Smooth muscle cell of the brain vasculature (primary cell): ENCODE data around the gene VSTM1.
"Not testable (repeated sequence)": the region's sequence is repeated elsewhere in the genome, so short reads cannot be mapped to it uniquely, and the experiment has no call there.

Experiments
- DNase-seq: peaks from one replicate; pipeline ENCODE4 v3.0.0-alpha.2; 2012; ENCODE audit warnings: low read depth, low spot score

The VSTM1 gene, protein sequence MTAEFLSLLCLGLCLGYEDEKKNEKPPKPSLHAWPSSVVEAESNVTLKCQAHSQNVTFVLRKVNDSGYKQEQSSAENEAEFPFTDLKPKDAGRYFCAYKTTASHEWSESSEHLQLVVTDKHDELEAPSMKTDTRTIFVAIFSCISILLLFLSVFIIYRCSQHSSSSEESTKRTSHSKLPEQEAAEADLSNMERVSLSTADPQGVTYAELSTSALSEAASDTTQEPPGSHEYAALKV

DNA sequence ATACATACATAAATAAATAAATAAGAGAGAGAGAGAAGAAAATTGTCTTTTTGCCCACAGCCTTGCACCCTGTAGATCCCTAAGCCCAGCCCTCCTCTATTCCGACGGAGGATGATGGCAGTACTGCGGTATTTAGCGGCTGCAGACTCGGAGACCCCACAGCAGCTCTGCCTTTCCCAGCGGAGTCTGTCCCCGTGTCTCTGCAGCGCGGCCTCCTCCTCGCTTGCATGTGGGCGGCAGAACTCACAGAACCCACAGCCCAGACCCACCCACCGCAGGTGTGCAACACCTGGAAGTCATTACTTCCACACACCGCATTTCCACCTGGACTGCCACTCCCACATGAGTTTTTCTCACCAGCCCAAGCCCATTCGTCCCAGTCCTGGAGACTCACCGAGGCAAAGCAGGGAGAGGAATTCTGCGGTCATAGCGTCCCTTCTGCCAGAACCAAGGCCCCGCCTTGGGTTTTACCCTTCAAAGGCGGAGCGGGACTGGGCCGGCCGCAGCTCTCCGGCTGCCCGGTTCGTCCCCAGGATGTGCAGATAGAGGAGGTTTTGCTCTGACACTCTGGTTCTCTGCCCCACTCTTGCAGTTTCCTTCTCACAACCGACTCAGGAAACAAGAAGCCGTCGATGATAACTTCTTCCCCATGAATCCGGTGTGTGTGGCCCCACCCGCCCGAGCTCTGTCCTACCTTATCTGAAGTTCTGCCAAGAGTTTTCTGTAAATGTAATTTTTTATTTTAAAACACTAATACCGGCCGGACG is at the start of gene VSTM1:
VSTM1 (minus strand) TSS at position 548 of the 767 bp plus-strand sequence; CDS start at position 428, 120 bp downstream.
- DNase-seq = no peak

DNA sequence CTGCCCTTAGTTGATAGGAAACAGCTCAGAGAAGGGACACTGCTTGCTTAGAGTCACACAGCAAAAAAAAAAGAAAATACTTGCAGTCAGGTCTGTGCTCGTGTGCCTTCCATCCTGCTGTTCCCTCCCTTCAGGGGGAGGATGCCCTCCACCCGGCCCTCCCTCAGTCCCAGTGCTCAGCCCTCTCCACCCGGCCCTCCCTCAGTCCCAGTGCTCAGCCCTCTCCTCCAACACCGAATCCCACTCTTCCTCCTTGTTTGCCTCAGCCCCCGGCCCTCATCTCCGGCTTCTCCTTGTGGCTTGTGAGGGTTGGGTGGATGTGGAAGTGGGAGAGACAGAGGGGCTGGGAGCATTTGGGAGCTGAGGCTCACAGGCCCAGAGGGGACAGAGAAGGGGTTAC is 46.0 kb upstream of the VSTM1 start:
- DNase-seq = no peak

DNA sequence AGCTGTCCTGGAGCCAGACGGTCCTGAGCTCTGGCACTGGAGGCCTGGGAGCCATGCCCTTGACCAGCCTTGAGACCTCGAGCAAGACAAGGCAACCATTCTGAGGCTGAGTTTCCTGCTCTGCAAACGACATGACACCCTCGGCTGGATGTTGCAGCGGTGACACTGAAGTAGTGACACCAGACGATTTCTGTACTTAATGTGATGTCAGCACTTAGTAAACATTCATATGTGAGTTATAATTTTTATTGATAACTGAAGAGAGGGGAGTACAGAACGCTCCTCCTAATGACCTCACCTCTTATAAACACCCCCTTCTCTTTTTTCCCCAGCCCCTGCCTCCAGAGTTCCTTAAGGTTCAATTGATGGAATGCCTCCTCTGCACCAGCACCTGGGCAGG is 44.8 kb upstream of the VSTM1 start:
- DNase-seq = no peak

DNA sequence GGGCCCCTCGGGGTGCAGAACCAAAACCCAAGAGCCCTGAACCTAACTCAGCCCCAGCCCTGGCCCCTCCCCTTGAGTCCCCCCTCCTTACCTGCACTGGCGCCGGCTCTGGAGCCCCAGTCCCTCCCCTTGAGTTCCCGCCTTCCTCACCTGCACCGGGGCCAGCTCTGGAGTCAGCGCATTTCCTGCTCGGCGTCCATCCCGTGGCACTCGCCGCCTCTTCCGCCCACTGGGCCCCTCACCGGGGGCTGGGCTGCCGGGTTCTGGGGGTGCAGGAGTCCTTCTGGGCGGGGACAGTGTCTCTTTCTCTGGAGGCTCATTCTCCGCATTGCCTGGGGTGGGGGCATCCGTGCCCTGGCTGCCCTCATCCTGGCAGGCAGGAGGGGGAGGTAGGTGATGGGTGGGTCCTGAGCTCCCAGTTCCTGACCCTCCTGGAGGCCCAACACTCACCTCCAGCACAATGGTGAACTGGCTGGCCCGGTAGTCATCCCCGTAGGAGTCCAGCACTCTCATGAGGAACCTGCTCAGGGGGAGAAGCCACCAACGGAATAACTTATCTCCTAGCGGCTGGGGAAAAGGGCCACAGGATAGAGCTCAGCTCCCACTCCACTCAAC is 44.3 kb upstream of the VSTM1 start:
- no peak for DNase-seq

DNA sequence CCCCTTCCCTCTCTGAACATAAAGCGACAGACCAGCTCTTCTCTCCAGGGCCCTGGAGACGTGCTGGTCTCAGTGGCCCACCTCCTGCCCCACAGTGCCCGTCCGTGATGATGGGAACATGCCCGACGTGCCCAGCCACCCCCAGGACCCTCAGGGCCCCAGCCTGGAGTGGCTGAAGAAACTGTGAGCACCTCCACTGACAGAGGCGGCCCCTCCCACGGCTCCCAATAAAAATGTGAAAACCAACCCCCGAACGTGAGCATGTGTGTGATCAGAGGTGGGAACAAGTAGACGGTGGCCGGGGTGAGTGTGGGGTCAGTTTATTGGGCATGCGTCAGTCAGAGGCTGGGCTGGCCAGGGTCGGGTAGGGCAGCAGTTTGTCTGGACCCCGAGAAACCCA is 43.0 kb upstream of the VSTM1 start:
- no peak for DNase-seq

DNA sequence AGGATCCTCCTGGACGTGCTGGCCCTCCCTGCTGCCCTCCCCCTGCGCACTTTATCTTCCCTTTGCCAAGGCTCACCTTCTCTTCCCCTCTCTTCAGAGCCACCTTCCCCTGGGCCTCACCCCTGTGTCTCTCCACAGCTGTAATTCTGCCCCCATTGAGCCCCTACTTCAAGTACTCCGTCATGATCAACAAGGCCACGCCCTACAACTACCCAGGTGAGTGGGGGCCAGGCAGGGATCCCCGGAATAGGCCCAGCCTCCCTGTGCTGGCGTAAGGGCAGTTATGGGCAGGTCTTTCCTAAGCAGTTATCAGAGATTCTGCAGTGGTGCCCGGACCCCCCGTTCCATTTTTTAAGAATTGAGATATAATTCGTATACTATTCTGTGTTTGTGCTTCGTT is 42.1 kb upstream of the VSTM1 start:
- no peak for DNase-seq

DNA sequence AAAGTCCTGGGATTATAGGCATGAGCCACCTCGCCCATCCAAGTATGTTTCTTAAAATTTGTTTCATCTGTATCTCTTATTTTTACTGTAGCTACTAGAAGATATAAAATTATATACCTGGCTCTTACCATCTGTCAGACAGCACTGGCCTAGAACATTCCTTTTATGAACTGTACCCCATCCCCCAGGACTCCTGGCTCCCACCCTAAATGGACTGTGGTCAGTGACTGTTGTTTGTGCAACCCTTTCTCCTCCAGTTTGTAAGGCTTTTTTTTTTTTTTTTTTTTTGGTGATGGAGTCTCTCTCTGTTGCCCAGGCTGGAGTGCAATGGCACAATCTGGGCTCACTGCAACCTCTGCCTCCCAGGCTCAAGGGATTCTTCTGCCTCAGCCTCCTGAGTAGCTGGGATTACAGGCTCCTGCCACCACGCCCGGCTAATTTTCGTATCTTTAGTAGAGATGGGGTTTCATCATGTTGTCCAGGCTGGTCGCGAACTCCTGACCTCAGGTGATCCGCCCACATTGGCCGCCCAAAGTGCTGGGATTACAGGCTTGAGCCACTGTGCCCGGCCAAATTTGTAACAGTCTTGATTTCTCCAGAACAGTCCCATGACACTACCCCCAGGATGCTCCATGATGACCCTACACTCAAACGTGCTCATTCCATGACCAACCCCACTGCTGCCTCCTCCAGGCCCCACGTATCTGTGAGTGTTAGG is 41.5 kb upstream of the VSTM1 start:
- no peak for DNase-seq

DNA sequence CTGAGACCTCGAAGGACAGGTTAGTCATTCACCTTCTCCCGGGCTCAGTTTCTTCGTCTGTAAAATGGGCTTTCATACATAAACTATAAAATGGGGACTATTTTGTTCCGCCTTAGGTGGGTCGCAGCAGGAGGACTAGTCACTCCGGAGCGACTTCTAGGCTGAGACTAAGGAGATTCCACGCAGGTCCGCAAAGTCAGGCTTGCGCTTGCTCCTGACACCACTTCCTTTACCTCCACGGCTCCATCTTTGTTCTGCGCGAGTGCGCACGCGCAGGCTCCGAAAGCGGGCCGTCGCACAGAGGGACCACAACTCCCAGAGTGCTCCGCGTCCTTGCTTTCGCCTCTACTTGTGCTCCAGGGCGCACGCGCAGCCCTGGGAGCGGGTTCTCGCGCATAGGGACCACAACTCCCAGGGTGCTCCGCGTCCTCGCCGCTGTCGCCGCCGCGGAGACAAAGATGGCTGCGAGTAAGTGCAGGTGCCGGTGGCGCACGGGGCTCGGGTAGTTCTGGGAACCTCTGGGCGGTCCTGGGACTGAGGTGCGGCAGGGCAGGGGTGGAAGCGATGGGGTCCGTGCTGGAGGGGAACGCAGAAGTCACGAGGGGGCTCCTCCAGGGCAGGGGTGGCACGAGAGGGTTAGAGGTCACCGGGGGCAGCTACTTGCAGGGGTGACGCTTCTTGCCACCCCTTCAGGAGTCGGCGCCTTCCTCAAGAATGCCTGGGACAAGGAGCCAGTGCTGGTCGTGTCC is 38.9 kb upstream of the VSTM1 start, which contains the start of gene NDUFA3:
NDUFA3 (plus strand) TSS at position 435 of the 749 bp plus-strand sequence; CDS start at position 459, 24 bp downstream.
- DNase-seq = peak; percentile 98

DNA sequence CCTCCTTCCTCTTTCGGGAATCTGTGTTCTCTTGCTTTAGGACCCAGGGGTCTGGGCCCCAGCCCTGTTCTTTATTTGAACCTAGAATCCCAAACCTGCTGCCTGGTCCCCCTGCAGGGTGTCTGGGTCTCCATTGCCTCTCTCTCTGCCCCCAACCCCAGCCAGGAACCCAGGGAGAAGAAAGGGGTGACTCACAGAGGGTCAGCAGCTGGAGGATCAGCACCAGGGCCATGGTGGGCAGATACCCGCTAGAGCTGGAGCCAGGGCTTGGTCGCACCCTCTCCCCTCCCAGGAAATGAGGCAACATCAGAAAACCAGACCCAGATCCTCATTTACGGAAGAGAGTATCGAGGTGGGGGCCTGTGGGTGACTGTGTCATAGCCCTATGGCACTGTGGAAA is 36.9 kb upstream of the VSTM1 start, which contains the start of gene OSCAR:
OSCAR (minus strand) TSS at position 243 of the 400 bp plus-strand sequence; CDS start at position 232, 11 bp downstream.
- DNase-seq = no peak

DNA sequence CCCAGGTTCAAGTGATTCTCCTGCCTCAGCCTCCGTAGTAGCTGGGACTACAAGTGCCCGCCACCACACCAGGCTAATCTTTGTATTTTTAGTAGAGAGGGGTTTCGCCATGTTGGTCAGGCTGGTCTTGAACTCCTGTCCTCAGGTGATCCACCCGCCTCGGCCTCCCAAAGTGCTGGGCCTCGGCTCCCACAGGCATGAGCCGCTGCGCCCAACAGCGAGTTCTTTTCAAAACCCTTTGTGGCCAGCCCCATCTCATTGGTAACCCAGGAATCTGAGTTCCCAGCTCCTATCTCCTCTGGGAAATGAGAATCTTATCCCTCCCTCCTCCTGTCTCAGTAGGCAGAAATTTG is 36.2 kb upstream of the VSTM1 start:
- not testable (repeated sequence) for DNase-seq

DNA sequence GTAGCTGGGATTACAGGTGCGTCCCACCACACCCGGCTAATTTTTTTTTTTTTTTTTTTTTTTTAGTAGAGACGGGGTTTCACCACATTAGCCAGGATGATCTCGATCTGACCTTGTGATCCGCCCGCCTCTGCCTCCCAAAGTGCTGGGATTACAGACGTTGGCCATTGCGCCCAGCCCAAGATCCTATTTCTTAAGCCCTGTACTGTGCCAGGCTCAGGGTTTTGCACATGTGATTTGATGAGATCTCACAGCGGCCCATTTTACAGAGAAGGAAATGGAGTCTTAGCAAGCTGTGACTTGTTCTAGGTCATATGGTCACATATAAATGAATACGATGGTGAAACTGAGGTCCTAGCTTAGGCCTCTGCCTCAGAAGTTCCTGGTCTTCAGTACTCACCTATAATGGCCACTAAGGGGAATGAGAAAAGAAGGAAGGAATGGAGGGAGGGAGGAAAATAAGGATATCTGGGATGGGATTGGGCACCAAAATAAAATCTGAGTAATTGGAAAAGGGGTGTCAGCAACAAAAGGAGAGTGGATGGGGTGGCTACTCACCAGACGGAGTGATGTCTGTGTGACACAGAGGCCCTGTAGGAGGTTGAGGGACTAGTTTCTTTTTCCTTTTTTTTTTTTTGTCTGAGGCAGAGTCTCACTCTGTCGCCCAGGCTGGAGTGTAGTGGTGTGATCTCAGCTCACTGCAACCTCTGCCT is 35.6 kb upstream of the VSTM1 start:
- no peak for DNase-seq

DNA sequence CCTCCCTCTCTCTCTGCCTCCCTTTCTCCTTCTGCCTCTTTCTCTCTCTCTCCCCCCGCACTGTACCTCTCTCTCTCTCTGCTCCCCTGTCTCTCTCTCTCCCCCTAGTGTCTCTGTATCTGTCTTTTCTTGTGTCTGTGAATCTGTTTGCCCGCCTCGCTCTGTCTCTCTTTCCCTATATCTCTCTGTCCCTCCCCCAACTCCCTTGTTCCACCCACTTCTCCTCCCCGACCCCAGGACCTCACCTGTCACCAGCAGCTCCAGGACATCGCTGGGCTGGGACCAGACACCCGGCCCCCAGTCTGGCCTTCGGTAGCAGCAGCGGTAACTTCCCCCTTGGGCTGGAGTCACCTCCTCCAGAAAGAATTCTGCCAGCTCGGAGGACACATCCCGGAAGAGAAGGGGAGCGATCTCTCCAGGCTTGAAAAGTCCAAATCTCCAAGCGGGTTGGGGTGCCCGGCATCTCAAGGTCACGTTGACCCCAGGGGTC is 33.0 kb upstream of the VSTM1 start:
- no peak for DNase-seq

DNA sequence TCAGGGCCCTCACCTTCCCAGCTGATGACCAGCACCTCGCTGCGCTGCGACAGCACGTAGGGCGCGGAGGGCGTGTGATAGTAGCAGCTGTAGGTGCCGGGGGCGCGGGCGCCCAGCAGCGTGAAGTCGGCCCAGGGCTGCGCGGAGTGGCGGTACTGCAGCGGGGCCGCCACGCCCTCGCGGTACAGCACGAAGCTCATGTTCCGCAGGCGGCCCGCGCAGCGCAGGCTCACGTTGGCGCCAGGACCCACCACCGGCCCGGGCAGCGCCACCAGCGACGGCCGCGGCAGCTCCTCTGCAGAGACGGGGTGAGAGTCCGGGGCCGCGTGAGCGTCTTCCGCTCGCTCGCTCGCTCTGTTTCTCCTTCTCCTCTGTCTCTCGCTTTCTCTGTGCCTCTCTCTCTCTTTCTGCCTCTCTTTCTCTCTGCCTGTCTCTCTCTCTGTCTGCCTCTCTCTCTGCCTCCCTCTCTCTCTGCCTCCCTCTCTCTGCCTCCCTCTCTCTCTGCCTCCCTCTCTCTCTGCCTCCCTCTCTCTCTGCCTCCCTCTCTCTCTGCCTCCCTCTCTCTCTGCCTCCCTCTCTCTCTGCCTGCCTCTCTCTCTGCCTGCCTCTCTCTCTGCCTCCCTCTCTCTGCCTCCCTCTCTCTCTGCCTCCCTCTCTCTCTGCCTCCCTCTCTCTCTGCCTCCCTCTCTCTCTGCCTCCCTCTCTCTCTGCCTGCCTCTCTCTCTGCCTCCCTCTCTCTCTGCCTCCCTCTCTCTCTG is 32.3 kb upstream of the VSTM1 start:
- DNase-seq = not testable (repeated sequence)

DNA sequence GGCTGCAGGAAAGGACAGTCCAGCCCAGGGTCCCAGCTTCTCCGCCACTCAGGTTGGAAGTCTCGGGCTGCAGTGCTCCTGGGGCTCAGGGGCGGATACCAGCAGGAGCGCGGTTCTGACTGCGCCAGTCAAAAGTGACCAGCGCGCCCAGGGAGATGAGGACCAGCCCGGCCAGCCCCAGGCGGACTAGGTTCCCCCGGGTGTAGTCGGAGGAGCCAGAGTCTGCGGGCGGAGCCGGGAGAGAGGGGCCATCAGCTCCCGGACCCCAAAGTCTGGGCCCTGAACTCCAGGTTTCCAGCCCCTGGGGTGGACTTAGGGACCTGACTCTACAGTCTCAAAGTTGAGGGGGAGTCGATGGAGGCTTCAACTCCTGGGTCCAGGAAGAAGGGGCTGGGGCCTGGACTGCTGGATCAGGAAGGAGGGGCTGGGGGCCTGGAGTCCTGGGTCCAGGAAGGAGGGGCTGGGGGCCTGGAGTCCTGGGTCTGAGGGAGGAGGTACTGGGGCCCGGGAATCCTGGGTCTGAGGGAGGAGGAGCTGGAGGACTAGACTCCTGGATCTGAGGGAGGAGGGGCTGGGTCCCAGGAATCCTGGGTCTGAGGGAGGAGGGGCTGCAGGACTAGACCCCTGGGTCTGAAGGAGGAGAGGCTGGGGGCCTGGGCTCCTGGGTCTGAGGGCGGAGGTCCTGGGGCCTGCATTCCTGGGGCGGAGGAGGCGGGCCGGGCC is 31.6 kb upstream of the VSTM1 start:
- DNase-seq = no peak

DNA sequence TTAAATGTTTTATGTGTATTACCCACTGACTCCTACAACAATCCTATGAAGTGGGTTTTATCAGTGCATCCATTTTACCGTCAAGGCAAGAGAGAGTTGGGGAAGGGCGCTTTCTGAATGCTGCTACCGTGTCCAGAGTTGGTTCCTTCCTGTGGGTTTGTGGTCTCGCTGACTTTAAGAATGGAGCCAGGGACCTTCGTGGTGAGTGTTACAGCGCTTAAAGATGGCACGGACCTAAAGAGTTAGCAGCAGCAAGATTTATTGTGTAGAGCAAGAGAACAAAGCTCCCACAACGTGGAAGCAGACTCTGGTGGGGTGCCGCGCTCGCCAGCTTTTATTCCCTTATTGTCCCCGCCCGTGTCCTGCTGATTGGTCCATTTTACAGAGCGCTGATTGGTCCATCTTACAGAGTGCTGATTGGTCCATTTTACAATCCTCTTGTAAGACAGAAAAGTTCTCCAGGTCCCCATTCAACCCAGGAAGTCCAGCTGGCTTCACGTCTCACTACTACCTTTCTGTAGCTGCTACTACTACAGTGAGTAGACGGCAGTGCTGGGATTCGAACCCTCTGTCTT is 30.8 kb upstream of the VSTM1 start:
- DNase-seq = no peak

DNA sequence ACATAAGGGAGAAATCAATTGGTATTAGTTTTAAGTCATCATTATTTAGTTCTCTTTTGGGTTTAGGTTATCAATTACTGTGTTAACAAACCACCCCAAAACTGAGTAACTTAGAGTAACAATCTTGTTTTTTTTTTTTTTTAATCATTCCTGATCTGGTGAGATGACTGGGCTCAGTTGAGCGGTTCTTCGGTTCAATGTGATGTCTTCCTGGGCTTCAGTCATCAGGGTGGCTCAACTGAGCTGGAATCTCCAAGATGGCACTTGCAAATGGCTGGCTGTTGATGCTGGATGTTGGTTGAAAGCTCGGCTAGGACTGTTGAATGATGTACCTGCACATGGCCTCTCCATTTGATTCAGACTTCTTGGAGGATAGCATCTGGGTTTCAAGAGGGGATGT is 20.7 kb upstream of the VSTM1 start:
- no peak for DNase-seq

DNA sequence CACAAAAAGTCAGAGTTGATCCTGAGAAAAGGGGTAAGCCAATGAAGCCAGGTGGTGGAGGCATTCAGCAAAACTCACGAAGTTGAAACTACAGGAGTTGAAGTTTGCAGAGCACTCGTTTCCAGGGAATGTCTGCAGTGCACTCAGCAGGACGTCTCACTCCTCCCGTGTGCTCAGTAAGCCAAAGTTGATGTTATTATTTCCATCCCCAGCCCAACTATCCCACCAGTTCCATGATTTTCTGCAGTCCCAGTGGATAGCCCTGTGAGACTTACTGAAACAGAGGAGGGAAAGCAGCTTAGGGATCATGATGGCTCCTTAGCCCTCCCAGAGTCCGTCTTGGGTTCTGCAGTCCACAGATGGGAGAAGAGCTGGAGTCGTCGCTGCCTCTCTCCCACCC is 17.3 kb upstream of the VSTM1 start, which contains the start of gene TARM1:
TARM1 (minus strand) TSS at position 334 of the 400 bp plus-strand sequence; CDS start at position 309, 25 bp downstream.
- DNase-seq = no peak

DNA sequence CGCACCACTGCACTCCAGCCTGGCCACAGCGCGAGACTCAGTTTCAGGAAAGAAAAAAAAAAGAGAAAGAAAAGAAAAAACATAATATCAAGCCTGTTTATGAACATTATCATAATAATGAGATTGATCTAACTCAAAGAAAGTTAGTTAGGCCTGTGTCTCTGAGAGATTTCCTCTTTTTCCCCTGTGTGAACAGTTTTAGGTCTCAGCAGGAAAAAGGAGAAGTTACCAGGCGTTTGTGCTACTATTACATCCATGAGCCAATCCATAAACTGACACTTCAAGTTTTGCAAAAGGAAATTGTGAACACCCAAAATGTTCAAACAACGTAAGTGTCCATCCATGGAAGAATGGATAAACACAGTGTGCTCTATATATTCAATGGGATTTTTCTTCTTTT is 13.6 kb upstream of the VSTM1 start:
- no peak for DNase-seq

DNA sequence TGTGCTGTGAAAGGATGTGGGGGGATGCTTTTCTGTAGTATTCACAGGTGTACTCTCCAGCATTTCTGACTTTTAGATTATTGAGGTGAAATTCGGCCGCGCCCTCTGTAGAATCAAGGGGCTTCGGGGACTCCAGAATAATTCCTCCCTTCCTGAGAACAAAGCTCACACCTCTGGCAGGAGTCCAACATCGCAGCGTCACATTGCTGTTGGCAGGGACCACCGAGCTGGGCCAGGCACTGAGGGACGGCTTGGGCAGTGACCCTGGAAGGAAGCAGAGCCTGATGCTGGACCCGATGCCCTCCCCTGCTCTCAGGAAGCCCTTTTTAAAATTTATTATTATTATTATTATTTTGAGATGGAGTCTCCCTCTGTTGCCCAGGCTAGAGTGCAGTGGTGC is 11.2 kb upstream of the VSTM1 start:
- no peak for DNase-seq
